COLO668 (cell line): ENCODE measurements around the gene TIAM1.
"Not testable (repeated sequence)": the region's sequence is repeated elsewhere in the genome, so short reads cannot be mapped to it uniquely, and the experiment has no call there.

Source experiments
- DNase-seq: peaks from one replicate; lab custom pipeline; 2025; ENCODE audit not compliant: unreplicated experiment; lab: John Stamatoyannopoulos, UW

Gene TIAM1

GRCh38 chr21:31260790-31261189 is 83.3 kb downstream of the TIAM1 start:
- DNase-seq, result no peak

- no peak for DNase-seq
Observed at GRCh38 chr21:31258073-31258472, 86.0 kb downstream of the TIAM1 start.

- no peak for DNase-seq
Observed at GRCh38 chr21:31257265-31257664, 86.8 kb downstream of the TIAM1 start.

- no peak for DNase-seq
Observed at GRCh38 chr21:31255896-31256295, 88.2 kb downstream of the TIAM1 start.

- no peak for DNase-seq
Observed at GRCh38 chr21:31255036-31255435, 89.0 kb downstream of the TIAM1 start.

GRCh38 chr21:31254131-31254530 is 89.9 kb downstream of the TIAM1 start:
- no peak for DNase-seq

- DNase-seq, result no peak
Observed at GRCh38 chr21:31253684-31254083, 90.4 kb downstream of the TIAM1 start.

- DNase-seq, result no peak
Observed at GRCh38 chr21:31252611-31253010, 91.5 kb downstream of the TIAM1 start.

GRCh38 chr21:31252091-31252490 is 92.0 kb downstream of the TIAM1 start:
- no peak for DNase-seq

GRCh38 chr21:31251686-31252085 is 92.4 kb downstream of the TIAM1 start:
- DNase-seq, result no peak

GRCh38 chr21:31248598-31248997 is 95.5 kb downstream of the TIAM1 start:
- no peak for DNase-seq

- DNase-seq, result no peak
Observed at GRCh38 chr21:31243611-31244010, 100.5 kb downstream of the TIAM1 start.

- DNase-seq, result peak; percentile 25
Observed at GRCh38 chr21:31236528-31236927, 107.5 kb downstream of the TIAM1 start.

GRCh38 chr21:31235671-31236450 is 108.2 kb downstream of the TIAM1 start:
- peak; percentile 45 for DNase-seq

GRCh38 chr21:31234936-31235335 is 109.1 kb downstream of the TIAM1 start:
- DNase-seq, result no peak

- no peak for DNase-seq
Observed at GRCh38 chr21:31233711-31234110, 110.3 kb downstream of the TIAM1 start.

- DNase-seq, result no peak
Observed at GRCh38 chr21:31232344-31232743, 111.7 kb downstream of the TIAM1 start.

- DNase-seq, result no peak
Observed at GRCh38 chr21:31230937-31231336, 113.1 kb downstream of the TIAM1 start.

- not testable (repeated sequence) for DNase-seq
Observed at GRCh38 chr21:31228723-31229122, 115.3 kb downstream of the TIAM1 start.

- DNase-seq, result no peak
Observed at GRCh38 chr21:31225713-31226112, 118.3 kb downstream of the TIAM1 start.

GRCh38 chr21:31222142-31222541 is 121.9 kb downstream of the TIAM1 start:
- no peak for DNase-seq

- DNase-seq, result no peak
Observed at GRCh38 chr21:31221043-31221442, 123.0 kb downstream of the TIAM1 start.

- no peak for DNase-seq
Observed at GRCh38 chr21:31220575-31220974, 123.5 kb downstream of the TIAM1 start.
